Measurements from ENCODE around the gene MRNIP. TPM values are rescaled to one million over a fixed set of nuclear protein-coding genes. Genes with fewer than 3 reads are reported as not detected.
A peak's percentile ranks its signal among the peaks of the same experiment; 100 is the strongest.

MRNIP gene
- total RNA-seq, 1 donor from 2014 or later = 60.2 TPM

- Mint-ChIP-seq H3K27me3 (ENCODE audit: unreplicated experiment) (peaks cover 7% of the 10 kb centered on the region), H3K4me1 (ENCODE audit: low read depth, unreplicated experiment) (peaks cover 6% of the 10 kb centered on the region), H3K27ac (ENCODE audit: unreplicated experiment) (no peak overlapping the region), H3K4me3 (ENCODE audit: unreplicated experiment) (peak overlapping the region; percentile 75), H3K36me3 (ENCODE audit: unreplicated experiment) (peaks cover 4% of the 10 kb centered on the region), H3K9me3 (ENCODE audit: unreplicated experiment) (peaks cover 6% of the 10 kb centered on the region)
- TF ChIP-seq, protein P1, sequence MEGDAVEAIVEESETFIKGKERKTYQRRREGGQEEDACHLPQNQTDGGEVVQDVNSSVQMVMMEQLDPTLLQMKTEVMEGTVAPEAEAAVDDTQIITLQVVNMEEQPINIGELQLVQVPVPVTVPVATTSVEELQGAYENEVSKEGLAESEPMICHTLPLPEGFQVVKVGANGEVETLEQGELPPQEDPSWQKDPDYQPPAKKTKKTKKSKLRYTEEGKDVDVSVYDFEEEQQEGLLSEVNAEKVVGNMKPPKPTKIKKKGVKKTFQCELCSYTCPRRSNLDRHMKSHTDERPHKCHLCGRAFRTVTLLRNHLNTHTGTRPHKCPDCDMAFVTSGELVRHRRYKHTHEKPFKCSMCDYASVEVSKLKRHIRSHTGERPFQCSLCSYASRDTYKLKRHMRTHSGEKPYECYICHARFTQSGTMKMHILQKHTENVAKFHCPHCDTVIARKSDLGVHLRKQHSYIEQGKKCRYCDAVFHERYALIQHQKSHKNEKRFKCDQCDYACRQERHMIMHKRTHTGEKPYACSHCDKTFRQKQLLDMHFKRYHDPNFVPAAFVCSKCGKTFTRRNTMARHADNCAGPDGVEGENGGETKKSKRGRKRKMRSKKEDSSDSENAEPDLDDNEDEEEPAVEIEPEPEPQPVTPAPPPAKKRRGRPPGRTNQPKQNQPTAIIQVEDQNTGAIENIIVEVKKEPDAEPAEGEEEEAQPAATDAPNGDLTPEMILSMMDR (IDR thresholded peaks at IDR 0.05; ENCODE audit: partially characterized antibody, unreplicated experiment) = no peak
- no peak for DNase-seq
Observed at GRCh38 chr5:179815491-179816249, 42.9 kb downstream of the MRNIP start.

DNA sequence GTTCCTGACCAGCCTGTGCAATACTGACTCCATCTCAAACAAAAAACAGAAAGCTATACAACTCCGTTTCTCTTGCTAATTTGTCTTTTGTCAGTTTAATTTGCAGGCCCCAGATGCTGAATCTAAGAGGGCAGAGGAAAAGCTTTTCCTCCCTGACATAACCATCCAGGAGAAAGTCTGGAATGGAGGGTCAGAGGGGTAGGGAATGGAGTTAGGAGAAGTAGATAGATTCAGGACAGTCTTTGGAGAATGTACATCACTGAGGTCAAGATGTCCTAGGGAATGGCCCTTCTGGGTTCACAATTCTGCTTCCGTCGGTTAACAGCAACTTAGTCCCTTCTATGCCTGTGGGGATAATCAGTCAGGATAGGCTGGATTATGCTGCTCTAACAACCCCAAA, 44.5 kb downstream of the MRNIP start:
- Mint-ChIP-seq H3K27ac (ENCODE audit: unreplicated experiment) (no peak overlapping the region), H3K4me3 (ENCODE audit: unreplicated experiment) (no peak overlapping the region), H3K4me1 (ENCODE audit: low read depth, unreplicated experiment) (peaks cover 3% of the 10 kb centered on the region), H3K9me3 (ENCODE audit: unreplicated experiment) (peaks cover 4% of the 10 kb centered on the region), H3K27me3 (ENCODE audit: unreplicated experiment) (peaks cover 7% of the 10 kb centered on the region), H3K36me3 (ENCODE audit: unreplicated experiment) (peaks cover 4% of the 10 kb centered on the region)
- TF ChIP-seq, protein P1 (IDR thresholded peaks at IDR 0.05; ENCODE audit: partially characterized antibody, unreplicated experiment) = no peak
- DNase-seq = no peak

DNA sequence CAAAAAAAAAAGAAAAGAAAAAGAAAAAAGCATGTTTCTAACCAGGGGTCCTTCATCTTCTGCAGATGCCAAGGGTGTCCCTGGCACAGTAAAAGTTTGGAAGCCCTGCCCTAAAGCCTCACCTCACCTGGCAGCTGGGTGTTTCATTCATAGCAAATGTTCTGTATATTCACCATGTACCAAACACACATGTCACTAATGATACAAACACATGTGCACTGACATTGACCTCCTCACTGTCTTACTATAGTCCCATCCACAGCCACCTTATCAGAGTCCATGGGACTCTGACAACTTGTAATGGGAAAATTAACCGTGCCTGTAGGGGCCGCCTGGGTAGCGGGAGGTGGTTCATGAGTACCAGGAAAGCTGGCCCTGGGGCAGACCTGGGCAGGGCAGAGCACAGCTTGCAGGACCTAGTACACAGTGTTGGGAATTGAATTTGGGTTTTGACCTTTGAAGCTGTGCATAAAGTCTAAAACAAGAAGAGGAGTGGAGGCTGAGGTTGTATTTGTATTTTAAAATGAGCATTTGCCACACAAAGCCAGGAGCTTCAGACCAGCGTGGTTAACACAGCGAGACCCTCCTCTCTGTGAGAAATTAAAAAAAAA, 45.5 kb downstream of the MRNIP start:
- Mint-ChIP-seq H3K9me3 (ENCODE audit: unreplicated experiment) (peaks cover 2% of the 10 kb centered on the region), H3K4me1 (ENCODE audit: low read depth, unreplicated experiment) (peaks cover 1% of the 10 kb centered on the region), H3K4me3 (ENCODE audit: unreplicated experiment) (no peak overlapping the region), H3K27me3 (ENCODE audit: unreplicated experiment) (peaks cover 5% of the 10 kb centered on the region), H3K36me3 (ENCODE audit: unreplicated experiment) (peaks cover 4% of the 10 kb centered on the region), H3K27ac (ENCODE audit: unreplicated experiment) (no peak overlapping the region)
- no peak for DNase-seq
- TF ChIP-seq, protein P1 (IDR thresholded peaks at IDR 0.05; ENCODE audit: partially characterized antibody, unreplicated experiment) = no peak

- H3K4me3 Mint-ChIP-seq (ENCODE audit: unreplicated experiment) = no peak overlapping the region
- peaks cover 4% of the 10 kb centered on the region for H3K27me3 Mint-ChIP-seq (ENCODE audit: unreplicated experiment)
- DNase-seq = no peak
- no peak overlapping the region for H3K27ac Mint-ChIP-seq (ENCODE audit: unreplicated experiment)
- H3K36me3 Mint-ChIP-seq (ENCODE audit: unreplicated experiment) = peaks cover 4% of the 10 kb centered on the region
- H3K9me3 Mint-ChIP-seq (ENCODE audit: unreplicated experiment) = peaks cover 1% of the 10 kb centered on the region
- no peaks in the 10 kb centered on the region for H3K4me1 Mint-ChIP-seq (ENCODE audit: low read depth, unreplicated experiment)
- TF ChIP-seq, protein P1 (IDR thresholded peaks at IDR 0.05; ENCODE audit: partially characterized antibody, unreplicated experiment) = no peak
Observed at GRCh38 chr5:179812135-179812825, 46.3 kb downstream of the MRNIP start.
